Right forelimb (tissue), 1 donor: ENCODE results near the gene HTATIP2.
"Not testable (repeated sequence)": the region's sequence is repeated elsewhere in the genome, so short reads cannot be mapped to it uniquely, and the experiment has no call there.

Source experiments
- DNase-seq: peaks from one replicate; pipeline ENCODE4 v3.0.0-alpha.2; 2018

HTATIP2 gene

DNA sequence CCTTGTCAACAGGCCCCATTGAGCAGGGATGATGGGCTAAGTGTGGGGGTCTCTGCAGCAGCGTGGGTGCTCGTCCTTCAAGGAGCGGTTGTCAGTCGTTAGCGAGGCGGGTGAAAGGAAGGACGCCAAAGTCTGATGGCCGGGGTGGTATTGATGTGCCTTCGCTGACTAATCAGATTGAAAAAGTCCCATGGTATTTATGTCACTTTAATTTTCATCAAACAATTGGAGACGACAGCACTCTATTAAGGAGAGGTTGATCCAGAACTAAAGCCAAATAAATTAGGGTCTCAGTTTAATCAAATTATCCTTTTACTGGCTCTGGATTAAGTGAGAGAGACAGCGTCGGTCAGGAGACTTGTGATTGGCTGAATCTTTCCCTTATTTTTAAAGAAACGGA is 9.6 kb downstream of the HTATIP2 start:
- no peak for DNase-seq

DNA sequence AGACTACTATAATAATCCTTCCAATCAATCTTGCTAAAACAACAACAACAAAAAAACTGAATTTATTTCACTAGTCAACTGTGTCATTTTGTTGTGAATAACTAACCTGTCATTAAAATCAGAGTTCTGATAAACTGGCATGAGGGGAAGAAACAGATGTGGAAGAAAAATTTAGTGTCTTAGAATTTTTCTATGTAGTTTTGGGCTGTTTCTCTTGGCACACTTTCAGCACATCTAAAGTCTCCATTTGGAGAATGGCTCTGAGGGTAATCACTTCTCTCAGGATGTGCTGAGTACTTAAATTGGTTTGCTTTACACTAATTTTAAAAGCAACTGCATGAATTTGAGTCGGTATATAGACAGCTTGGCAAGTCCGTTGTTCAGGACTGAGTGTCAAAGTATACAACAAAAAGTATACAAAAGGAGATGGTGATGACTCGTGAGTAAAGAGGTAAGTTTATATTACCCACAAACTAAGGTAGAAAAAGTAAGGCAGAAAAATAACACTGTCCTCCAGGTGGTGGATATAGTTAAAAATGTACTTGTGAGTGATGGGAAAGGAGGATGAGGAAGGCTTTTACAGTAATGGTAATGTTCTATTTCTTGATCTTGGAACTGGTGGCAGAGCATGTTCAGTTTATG is 10.2 kb downstream of the HTATIP2 start:
- no peak for DNase-seq

DNA sequence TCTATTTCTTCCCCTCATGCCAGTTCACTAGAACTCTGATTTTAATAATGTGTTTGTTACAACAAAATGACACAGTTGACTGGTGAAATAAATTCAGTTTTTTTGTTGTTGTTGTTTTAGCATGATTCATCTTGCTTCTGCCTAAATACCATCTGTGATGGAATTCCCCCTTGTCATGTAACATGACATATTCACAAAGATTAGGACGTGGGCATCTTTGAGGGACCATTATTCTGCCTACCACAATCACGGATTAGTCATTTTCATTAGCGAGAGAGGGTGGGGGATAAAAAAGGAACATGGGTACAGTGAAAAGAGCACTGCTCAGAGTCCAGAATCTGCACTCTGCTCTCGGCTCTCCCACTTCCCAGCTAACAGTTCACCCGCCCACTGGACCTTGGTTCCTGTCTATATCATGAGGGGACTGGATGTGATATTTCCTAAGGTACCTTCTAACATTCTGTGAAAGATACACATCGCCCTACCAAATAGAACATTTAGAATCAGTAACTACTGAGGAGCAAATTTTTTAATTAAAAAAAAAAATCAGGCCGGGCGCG is 11.3 kb downstream of the HTATIP2 start:
- DNase-seq = no peak

DNA sequence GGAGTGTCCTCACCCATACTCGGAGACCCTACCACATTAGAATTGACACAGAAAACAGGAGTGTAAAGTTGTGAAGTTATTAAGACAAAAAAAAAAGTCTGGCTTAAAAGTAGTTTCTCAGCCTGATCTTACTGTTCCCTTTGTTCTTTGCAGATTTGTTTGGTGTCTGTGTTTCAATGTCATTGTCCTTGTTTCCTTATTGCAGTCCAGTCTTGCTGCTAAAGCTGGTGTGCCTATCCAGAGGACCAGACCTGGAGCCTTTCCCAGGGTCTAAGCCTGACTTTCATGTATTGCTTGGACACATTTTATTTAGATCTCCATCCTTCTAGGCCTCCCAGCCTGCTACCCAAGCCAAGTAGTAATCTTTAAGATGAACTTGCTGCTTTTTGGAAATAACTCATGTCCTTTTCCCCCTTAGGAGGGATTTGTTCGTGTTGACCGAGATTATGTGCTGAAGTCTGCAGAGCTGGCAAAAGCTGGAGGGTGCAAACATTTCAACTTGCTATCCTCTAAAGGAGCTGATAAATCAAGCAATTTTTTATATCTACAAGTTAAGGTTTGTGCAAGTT is 12.7 kb downstream of the HTATIP2 start:
- no peak for DNase-seq

GRCh38 chr11:20385996-20386395 is 22.5 kb downstream of the HTATIP2 start:
- DNase-seq = not testable (repeated sequence)

DNA sequence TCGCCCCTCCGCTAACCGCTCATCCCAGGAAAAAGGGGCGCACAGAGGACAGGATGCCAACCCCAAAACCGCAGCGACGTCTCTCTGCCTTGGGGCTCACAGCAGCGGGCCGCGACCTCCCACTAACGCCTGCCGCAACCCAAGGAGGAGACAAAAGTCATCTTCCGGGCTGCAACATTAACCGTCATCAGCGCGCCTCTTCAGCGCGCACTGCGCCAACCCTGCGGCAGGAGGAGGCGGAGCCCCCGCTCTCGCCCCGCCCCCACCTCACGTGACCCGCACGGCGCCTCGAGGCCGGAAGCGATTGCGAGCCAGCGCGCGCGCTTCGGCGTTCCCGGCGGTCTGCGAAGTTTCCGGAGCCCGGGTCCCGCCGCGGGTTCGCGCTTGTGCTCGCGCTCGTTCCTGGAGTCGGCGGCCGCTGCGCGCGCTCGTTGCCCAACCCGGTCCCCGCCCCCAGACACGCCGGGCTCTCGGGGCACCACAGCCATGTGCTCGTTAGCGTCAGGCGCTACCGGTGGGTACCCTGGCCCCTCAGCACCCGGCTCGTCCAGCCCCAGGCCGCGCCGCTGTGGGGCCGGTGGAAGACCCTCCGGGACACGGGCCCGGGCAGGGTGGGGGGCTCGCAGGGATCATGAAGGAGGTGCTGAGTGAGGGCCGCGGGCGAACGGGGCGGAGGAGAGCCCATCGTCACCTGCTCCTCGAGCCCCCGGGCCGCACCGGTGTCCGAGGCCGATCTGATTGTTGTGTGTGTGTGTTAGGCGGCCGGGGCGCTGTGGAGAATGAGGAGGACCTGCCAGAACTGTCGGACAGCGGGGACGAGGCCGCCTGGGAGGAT is 24.0 kb downstream of the HTATIP2 start, which contains the start of gene PRMT3:
PRMT3 (plus strand) TSS at position 456 of the 835 bp plus-strand sequence; CDS start at position 487, 31 bp downstream.
- peak; percentile 98 for DNase-seq

DNA sequence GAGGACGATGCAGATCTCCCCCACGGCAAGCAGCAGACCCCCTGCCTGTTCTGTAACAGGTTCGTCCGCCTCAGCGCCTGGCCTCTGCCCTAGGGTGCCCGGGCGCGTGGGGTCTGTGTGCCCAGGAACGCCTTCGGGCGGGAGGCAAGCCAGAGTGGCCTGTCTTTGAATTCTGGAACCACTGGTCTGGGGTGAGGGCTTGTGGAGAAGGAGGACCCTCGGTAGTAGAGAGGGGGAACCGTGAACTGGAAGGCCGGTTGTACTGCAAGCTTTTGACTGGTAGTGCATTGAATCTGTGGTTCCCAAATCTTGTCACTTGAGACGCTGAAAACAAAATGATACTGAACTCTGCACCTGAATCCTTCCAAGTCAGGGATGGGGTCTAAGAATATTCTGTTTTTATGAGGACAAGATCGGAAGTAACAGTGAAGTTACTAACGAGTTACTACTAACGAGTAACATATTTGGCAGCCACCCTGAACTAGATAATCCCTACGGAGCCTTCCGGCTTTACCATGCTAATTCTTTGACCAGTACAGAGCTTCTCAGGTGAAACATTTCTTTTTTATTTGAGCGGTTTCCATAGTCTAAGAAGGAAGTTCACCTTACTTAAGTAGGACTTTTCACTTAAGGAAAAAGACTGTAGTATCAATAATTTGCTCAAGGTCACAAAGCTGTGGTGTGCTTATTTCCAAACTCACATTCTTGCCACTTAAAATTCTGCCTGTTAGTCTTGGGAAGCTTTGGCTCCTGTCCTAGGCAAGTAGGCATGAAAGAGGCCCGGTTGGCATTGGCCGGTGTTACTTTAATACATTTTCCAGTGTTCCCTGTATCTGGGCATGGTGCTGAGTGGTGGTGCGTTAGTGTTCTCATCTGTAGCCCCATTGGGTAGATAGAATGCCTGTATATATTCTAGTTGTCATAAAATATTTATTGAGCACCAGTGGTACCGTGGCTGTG is 24.9 kb downstream of the HTATIP2 start:
- DNase-seq = no peak

- DNase-seq = no peak
These were observed 33.8 kb downstream of the HTATIP2 start for GRCh38 chr11:20397281-20397680.

DNA sequence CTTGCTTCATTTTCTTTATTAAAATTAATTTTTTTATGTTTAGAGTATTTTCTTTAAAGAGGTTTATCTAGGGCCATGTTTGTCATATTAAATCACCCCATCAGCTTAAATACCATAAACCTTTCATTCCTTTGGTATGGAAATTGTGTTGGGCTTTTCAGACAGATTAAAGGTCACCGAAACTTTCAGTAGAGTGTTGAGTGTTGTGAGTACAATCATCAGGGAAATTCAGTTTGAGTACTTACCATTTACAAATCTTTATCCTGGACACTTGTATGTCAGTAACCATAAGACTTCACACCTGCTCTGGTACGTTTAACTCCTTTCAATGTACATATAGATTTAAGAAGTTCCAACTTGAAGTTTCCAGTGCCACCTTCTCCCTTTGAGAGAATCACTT is 36.0 kb downstream of the HTATIP2 start:
- DNase-seq = no peak

GRCh38 chr11:20403059-20403458 is 39.5 kb downstream of the HTATIP2 start:
- DNase-seq = no peak

GRCh38 chr11:20406484-20406883 is 43.0 kb downstream of the HTATIP2 start:
- no peak for DNase-seq

- DNase-seq = no peak
These were observed 43.8 kb downstream of the HTATIP2 start for GRCh38 chr11:20407344-20407743.

- no peak for DNase-seq
These were observed 51.9 kb downstream of the HTATIP2 start for GRCh38 chr11:20415432-20415831.

GRCh38 chr11:20417771-20418170 is 54.3 kb downstream of the HTATIP2 start:
- no peak for DNase-seq

GRCh38 chr11:20421946-20422345 is 58.4 kb downstream of the HTATIP2 start:
- DNase-seq = no peak

DNA sequence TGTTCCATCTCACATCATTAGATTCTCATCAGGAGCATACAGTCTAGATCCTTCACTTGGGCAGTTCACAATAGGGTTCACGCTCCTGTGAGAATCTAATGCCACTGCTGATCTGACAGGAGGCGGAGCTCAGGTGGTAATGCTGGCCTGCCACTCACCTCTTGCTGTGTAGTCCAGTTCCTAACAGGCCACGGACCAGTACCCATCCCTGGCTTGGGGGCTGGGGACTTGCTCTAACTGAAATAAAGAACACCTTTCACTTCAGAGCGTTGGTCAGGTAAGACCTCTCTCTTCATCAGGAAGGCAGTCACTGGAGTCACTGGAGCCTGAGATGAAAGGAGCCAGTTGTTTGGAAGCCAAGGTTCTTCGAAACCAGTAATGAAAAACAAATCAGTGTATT is 65.7 kb downstream of the HTATIP2 start:
- no peak for DNase-seq
